HG03159 (cell line): Measurements from ENCODE around the gene LENEP.

Experiments used
- ATAC-seq: cut with Tn5 transposase; IDR thresholded peaks from one replicate; pipeline ENCODE4 v1.9.1; 2021; ENCODE audit warnings: mild to moderate bottlenecking, moderate library complexity; ENCODE audit not compliant: unreplicated experiment

Gene LENEP

DNA sequence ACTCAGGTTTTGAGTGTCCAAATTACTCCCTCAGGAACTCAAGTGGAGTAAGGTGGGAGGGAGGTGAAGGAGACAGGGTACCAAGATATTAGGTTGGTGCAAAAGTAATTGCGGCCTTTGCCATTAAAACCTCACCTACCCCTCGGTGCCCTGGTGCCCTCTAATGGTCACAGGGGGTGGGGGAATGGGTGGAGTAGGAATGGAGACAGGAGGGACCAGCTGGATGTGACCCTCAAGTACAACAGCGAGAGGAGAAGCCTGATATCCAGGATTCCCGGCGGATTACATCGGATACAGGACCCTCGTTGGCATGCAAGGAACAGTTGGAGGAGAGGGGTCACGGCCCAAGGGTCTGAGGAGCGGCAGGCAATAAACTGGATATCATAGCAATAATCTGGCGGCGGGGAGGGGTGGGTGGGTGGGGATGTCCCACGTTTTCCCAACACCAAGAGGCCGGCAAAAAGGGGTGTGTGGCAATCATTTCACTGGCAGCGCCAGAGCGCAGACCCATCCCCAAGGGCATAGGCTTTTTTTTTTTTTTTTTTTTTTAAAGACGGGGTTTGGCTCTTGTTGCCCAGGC is 4.9 kb downstream of the LENEP start:
- ATAC-seq = no peak

DNA sequence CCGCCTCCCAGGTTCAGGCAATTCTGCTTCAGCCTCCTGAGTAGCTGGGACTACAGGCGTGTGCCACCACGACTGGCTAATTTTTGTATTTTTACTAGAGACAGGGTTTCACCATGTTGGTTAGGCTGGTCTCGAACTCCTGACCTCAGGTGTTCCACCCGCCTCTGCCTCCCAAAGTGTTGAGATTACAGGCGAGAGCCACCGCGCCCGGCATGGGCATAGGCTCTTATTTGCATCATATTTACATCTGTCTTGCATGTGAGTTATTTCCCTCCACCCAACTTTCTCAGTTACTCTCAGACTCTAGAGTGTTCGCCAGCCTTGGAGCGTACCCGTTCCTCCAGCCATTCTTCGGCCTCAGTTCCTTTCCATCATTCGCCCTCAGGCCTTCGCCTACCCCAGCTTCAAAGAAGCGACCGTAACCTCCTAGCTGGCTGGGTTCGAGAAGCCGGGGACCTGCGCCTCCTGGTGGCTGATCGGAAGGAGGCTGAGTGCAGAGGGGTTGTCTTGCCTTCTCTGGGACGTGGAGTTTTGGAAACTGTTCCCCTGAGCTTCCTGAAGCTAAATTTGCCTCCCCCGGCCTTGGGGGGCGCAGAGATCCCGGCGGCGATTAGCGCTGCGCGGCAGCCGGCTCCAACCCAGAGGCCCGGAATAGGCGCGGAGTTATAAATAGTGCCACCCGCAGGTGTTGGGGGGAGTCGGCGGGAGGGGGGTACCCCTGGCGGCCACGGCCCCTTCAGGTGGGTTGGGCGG is 5.6 kb downstream of the LENEP start:
- no peak for ATAC-seq

DNA sequence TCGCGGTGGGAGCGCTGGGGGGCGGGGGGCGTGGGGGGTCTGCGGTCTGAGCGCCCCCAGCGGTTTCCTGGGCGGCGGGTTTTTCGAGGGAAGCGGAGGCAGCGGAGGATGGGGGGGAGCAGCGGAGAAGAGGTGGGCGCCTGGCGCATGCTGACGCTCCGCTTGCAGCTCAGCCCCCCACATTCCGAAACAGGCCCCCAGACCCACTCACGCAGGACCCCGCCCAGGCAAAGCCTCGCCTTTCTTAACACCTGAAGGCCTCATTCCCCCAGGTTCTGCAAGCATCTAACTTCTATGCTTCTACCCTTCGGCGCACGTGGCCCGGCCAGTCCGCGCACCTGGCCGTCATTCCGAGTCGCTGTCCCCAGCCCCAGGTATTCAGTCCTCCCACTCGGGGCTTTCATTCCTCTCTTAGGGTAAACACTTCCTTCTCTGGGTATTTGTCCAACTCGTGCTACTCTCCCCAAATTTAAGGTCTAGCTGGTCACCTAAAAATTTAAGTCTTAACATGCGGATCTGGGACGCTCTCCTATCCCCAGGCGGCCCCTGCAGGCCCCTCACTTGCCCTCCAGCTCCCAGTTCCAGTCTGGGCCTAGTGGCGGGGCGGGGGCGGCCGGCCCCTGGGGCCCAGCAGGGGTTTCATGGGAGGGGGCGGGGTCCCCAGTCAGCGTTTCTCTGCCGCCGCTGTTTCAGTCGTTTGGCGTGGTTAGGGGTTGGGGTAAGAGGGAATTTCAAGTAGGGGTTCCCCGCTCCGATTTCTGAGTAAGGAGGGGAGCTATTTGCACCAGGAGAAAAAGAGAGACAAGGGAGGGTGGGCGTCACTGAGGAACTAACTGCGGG is 6.4 kb downstream of the LENEP start:
- no peak for ATAC-seq

DNA sequence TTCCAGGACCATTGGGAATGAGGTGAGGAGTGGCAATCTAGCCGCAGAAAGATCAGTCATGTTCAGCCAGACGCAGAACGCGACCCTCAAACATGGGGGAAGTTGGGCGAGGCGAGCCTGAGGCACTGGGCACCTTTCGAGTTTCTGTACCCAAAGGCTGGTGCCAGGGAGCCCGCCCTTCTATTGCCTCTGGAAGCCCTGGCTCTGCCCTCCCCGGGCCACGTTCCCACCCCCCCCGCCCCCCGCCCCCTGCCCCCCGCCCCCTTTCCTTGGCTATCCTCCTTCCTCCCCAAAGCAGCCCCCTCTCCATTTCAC is 7.0 kb downstream of the LENEP start:
- no peak for ATAC-seq

DNA sequence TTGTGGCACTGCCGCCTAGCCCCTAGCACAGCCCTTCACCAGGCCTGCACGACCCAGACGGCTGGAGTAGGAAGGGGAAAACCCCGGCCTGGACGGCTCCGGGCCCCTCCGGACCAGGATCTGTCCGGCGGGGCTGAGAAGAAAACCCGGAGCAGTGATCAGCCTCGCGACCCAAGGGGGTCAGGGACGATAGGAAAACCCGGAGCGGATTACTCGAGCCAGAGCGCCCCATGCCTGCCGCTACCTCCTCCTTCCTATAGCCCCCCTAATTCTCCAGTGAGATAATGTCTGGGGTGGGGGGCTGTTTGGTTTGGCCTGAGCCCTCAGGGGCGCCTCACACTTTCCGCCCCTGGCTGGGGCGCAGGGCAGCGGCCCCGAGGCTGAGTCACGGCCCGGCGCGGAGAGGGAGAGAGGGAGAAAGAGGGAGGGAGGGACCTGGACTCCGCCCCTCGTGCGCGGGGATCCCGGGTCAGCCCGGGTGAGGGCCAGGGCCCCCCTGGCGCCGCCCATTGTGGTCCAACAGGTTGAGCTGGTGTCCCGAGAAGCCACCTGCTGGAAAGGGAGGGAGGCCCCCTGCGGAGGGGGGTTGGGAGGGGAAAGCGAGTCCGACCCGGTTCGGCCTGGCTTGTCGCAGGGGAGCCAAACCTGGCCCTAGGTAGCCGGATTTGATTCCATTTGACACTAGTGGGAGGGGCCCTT is 7.5 kb downstream of the LENEP start:
- peak; percentile 44 for ATAC-seq

DNA sequence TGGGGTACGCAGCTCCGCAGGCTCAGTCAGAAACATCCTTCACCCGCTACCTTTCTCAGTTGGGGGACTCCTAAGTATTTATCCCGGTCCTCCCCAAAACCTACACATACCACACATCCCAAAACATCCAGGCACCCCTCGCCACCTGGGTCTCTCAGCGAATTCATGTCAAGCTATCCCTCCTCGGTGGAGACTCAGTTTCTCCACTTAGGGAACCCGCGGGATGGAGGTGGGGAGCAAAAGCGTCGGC is 8.0 kb downstream of the LENEP start:
- no peak for ATAC-seq

DNA sequence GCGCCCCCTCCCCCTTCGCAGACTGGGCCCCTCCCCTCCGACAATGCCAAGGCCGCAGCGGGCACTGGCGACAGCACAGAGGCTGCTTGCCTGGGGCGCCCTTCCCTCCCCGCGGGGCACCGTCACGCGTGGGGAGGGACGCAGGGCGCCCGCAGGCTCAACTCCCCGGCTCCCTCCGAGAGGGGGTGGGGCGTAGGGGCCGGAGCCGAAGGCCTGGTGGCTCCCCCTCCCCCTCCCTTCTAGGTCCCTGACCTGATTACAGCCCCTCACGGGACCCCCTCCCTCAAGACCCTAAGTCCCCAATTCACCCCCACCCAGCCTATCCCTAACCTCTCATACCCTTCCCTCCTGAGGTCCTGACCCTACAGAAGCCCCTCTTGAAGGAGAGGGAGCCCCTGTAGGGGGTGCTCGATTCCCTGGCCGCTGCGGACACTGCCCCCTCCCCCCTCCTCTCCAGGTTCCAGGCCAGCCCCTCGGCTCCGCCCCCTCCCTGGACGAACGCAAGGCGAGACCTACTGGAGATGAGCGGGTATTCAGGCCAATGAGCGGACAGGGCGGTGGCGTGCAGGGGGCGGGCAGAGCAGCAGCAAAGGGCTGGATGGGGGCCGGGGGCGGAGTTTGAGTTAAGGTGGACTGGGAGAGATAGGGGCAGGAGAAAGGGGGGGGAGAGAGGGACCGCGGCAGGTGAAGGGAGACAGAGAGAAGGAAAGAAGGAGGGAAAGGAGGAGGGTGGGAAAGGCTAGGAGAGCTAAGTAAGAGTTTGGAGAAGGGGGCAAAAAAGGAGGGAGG is 8.5 kb downstream of the LENEP start:
- ATAC-seq = peak; percentile 58

DNA sequence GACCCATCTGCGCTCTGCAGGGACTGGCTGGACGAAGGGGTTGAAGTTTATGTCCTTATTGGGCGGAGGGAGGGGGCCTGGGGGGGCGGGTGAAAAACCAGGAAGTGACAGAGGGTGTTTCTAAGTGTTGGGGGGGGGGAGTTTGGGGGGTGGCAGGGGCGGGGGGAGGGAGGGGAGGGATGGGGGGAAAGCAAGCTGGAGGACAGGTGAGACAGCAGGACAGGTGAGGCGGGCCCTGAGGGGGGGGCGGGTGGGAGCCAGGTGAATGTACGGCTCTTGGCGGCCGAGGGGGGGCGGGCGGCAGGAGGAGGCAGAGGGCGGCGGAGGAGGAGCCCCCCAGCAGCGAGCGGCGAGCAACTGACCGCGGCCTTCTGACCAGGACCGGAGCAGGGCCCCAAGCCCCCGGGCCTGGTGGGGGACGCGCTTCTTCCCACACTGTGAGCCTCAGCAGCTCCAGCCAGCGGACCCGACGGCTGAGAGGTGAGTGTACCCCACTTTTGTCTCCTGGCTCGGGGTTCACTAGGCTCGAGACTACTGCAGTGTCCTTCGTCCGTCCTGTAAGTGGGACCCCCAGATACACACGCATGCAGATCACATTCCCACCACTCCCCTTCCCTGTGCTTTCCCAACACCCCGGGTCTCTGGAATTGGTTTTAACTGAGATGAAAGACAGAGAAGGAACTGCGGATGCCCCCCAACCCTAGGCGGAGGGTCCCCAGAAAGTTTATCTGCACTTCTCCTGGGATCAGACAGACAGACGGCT is 9.3 kb downstream of the LENEP start, which contains the start of gene ZBTB7B:
TSS of gene ZBTB7B (plus strand) at position 339 of the 763 bp plus-strand sequence. CDS start 11,859 bp downstream, outside the sequence.
- ATAC-seq = peak; percentile 3

DNA sequence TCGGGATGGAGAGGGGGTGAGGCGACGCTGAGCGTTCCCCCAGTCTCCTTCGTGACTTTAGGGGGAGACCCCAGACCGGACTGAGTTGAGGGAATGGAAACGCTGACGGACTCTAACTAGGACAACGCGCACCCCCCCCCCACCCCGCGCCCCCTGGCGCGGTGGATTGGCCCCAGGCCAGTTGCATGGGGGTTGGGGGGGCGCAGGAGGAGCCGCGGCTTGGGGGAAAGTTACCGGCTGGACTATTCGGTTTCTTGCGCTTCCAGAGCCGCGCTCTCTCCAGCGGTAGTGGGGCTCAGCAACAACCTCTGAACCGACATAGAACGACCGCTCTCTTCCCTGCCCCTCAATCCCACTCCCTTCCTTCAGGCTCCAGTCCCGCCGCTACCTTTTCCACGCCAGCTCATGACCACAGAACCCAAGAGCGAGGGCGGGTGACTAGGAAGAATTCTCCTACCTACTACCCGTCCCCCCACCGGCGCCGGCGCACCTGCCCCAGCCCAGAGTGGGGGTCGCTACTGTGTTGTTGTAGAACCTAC is 9.9 kb downstream of the LENEP start:
- ATAC-seq = no peak

DNA sequence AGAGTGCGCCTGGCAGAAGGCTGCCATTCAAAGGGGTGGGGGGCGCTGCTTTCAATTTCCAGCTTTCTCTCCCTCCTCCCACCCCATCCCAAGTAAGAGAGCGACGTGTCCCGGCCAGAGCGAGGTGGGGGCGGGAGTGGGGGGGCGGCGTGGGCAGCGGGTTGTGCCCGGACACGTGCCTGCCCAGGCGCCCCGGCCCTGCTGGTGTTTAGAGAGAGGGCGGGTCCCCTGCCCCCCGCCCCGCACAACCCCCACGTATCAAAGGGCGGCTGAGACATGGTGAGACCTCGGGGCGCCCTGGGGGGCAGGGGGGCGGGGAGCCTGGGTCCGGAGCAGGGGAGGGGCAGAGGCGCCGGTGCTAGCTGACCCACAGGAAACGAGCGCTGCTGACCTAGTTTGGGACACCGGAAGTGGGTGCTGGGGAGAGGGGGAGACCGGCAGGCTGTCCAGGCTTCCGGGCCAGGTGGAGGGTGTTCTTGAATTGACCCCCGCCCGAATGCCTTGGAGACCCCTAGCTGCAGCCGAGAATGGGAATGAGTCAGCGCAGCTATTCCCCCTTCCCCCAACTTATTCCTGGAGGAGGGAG is 10.5 kb downstream of the LENEP start:
- no peak for ATAC-seq

DNA sequence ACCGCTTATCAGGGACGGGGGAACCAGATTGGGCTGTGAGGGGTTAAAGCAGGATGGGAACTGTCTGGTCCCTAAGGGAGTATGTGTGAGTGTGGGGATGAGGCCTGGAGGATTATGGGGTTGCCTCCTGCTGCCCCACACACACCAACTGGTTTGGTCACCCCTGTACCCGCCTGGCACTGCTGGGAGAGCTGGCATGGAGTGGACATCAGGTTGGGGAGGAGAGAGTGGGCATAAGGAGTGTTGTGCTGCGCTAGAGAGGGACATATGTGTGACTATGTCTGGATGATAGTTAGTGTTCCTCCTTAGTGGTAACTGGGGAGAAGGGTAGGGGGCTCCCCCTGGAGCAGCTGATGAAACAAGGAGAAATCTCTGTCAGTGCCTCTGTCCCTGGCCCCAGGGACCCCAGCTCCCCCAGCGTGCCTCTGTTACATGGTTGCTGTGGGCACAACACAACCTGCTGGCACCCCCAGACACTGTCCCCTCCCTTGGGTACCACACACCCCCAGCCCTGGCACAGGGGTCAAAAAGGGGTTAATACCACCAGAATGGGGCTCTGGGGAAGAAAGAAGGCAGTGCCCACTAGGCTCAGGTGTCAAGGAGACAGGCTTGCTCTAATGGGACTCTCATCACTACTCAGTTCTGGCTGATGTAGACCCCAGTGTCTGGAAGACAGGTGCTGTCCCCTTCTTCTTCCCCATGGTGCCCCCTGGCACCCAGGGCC is 11.1 kb downstream of the LENEP start:
- ATAC-seq = no peak

DNA sequence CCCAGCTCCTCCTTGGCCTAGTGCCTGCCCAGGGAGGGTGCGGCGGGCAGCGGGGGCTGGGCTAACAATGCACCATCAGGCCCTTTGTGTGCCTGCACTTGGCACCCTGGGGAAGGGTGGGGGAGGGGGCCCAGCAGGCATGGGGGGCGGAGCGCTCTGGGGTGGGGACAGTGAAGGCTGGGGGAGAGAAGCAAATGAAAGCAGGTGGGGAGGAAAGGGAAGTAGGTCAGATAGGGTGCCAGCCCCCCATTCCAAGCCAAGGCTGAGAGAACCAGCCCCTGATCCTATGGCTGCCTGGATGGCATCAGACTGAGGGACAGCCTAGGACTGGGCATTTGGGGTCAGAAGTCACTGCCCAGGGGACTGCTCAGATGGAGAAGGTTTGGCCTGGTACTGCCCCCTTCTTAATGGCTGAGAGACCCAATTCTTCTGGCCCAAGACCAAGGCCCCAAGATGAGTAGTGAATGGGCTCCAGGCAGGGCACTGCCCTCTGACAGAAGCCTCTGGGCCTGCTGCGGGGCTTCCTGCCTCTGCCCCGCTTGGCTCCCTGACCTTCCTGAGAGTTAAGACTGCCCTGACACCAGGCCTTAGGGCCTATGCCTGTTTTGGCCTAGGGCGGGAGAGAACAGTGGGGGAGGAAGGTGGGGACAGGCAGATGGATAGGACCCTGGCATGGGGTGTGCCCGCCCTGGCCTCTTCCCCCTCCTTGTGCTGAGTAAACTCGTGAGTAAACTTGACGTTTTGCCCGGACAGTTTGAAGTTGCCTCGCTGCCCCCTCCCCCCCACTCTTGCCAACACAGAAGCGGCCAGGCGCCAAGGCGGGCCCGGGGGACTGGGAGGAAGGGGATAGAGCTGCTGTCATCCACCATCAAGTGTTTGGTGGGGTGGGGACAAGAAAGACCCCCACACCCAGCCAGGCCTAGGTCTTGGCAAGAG is 12.0 kb downstream of the LENEP start:
- ATAC-seq = no peak

DNA sequence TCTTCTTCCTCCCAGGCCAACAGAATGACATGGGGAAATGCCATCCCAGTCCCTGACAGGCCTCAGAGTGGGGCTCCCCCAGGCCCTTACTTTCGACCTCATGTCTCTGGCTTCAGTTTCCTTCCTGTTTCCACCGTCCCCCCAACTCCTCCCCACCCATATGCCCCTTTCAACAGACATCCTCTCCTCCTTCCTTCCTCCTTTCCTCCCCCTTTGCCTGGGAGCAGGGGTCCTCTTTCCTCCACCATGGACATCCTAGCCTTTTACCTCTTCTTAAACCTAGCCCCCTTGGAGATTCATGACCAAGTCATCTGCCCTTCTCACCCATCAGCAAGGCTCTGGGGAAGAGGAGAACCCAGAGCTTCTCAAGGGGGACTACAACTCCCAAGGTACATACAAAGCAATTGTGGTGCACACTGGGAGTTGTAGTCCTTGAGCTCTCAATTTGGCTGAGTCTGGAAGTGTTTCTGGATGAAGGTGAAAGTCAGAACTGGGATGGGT is 13.3 kb downstream of the LENEP start:
- no peak for ATAC-seq

DNA sequence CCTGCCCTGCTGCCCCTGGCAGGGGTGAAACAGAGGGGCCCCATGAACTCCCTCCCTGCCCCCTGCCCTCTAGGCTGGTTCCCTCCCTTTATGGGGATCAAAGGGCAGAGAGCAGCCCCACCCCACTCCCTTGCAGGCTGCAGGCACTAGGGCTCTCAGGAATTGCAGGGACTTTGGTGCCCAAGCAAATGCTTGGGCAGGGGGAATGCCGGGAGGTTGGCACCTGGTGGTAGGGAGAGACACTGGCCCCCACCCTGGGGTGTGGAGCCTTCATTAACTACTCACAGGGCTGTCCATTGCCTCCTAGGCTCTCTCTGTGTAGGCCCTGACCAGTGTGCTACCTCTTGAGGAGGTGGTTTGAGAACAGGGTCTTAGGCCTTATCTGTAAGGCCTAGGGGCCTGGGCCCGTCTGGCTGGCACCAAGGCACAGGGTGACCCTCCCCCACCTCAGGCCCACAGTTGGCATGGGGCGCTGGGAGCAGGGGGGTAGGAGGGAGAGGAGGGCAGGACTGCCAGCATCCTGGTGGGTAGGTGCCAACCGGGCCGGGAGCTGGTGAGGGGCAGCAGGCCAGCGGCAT is 14.0 kb downstream of the LENEP start:
- no peak for ATAC-seq

DNA sequence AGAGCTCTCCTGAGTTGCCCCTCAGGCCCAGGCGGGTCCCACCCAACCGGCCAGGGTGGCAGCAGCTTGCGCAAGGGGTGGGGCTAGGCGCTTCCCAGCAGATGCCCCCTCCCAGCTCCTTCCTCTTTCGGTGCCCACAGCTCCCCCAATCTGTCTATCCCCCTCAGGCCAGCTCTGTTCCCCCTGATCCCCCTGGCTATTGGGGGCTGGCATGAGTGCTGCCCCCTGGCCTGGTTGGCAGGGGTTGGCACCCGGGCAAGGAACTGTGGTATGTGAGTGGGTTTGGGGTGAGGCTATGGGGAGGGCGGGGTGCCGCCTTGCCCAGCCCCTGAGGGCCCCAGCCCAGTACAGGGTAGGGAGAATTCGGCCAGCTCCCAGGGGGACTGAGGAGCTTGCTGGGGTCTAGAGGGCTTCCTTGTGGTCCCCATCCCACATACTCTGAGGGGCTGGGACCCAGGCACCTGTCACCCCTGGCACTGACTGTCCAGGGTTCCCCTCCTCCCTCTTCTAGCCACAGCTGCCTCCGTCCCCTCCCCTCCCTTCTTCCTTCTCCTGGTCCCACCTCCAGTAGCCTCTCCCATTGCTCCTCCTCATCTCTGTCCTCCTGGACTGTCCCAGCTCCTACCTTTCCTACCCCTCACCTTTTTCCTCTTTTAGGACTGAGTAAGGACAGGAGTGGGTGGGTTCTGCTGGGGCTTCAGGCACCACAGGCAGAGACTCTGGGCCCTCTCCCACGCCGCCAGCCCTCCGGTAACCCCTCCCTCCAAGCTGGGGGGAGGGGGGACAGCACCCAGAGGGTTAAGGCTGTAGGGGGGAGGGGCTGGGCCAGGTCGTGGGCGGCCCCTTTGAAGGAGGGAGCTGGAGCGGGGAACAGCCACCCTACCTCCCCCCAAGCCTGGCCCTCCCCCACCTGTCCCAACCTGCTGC is 14.9 kb downstream of the LENEP start:
- no peak for ATAC-seq

DNA sequence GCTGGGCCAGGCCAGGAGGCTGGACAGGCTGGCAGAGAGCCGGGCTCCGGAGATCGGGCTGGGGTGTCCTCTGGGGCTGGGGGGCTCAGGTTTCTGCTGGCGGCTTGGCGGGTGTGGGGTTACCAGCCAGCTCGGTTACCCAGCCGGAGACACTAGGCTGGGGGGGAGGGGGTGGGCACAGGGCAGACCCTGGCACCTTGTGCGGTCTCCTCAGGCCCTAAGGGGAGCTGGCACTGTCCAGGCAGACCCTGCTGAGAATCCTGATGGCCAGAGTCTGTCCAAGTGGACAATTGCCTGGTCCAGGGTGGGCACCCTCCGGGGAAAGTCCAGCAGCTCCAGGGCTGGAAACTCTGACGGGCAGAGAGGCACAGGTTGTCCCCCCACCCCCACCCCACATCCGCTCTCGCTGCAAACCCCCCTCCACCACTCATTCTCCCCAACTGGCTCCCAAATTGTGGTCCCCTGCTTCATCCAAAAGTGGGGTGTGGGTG is 15.9 kb downstream of the LENEP start:
- no peak for ATAC-seq
